ENCODE results near the gene PTRH1.

DNA sequence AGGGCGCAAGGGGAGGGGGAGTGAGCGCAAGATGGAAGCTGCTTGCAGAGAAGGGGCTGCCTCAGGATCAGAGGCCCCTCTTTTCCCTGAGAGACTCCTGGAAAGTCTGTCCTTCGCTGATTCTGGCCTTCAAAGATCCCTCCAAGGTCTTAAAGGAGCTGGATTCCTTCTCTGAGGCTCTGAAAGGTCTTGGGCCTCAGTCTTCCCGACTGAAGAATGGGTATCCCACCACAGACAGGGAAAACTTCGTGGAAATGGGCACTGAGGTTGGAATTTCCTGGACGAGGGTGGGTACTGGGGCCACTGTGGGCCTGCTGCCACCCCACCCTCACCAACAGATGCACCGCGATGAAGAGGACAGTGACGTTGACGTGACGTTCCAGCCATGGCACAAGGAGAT lies 3.1 kb downstream of the PTRH1 start:
- TF ChIP-seq, protein P1, sequence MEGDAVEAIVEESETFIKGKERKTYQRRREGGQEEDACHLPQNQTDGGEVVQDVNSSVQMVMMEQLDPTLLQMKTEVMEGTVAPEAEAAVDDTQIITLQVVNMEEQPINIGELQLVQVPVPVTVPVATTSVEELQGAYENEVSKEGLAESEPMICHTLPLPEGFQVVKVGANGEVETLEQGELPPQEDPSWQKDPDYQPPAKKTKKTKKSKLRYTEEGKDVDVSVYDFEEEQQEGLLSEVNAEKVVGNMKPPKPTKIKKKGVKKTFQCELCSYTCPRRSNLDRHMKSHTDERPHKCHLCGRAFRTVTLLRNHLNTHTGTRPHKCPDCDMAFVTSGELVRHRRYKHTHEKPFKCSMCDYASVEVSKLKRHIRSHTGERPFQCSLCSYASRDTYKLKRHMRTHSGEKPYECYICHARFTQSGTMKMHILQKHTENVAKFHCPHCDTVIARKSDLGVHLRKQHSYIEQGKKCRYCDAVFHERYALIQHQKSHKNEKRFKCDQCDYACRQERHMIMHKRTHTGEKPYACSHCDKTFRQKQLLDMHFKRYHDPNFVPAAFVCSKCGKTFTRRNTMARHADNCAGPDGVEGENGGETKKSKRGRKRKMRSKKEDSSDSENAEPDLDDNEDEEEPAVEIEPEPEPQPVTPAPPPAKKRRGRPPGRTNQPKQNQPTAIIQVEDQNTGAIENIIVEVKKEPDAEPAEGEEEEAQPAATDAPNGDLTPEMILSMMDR (conservative IDR thresholded peaks at IDR 0.05): no peak
- TF ChIP-seq EZH2 (IDR thresholded peaks at IDR 0.05; ENCODE audit: low read depth): no peak
